ENCODE results near the gene ZNF787. TPM values are rescaled to one million over a fixed set of nuclear protein-coding genes. Genes with fewer than 3 reads are reported as not detected.

Gene ZNF787
- total and polyA plus RNA-seq, 2 of the 4 experiments (the other 2 are of a cell fraction) = 4.8 to 11.2 TPM

DNA sequence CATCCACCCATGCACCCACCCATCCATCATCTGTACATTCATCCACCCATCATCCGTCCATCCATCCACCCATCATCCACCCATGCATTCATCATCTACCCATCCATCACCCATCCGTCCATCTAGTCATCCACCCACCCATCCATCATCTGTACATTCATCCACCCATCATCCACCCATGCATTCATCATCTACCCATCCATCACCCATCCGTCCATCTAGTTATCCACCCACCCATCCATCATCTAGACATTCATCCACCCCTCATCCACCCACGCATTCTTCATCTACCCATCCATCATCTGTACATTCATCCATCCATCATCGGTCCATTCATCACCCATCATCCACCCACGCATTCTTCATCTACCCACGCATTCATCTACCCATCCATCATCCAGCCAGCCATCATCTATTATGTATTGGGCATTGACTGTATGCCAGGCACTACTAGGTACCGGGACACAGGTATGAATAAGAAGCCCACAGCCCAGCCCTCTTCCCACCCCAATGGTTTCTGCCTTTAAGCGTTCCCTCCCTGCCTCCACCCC lies 38.0 kb upstream of the ZNF787 start:
- no peak overlapping the region for H3K4ac ChIP-seq (ENCODE audit: low read depth, low read length)
- ChIA-PET CTCF (no interaction called here), POLR2A (ENCODE audit: unreplicated experiment) (no interaction called here)
- no TSS peak for BruUV-seq (replicated peaks)
- ATAC-seq (ENCODE audit: low read depth) = no peak
- no peak overlapping the region for H4K5ac ChIP-seq (ENCODE audit: low read depth, low read length)
- H4K8ac ChIP-seq (ENCODE audit: low read depth in 2 of 2, low read length in 2 of 2) = no peak overlapping the region
- dilution Hi-C loops (cut with HindIII; ENCODE audit: low sequenced_read_pairs, unreplicated experiment) = no loop called here
- H4K91ac ChIP-seq (ENCODE audit: insufficient read depth, low read depth, low read length) = no peak overlapping the region
- no peaks in the 10 kb centered on the region for H3K27me3 ChIP-seq (ENCODE audit: control insufficient read depth, insufficient read depth, low read length)
- in situ Hi-C loops (cut with MboI; ENCODE audit: low sequenced_read_pairs) = no loop called here
- H3K18ac ChIP-seq (ENCODE audit: low read depth, low read length) = no peak overlapping the region
- no peak overlapping the region for H2AK9ac ChIP-seq (replicated peaks; ENCODE audit: low read depth, low read length, poor library complexity)
- TF ChIP-seq NFE2L2 (IDR thresholded peaks at IDR 0.05; ENCODE audit: low read depth, low read length) (no peak), BHLHE40 (IDR thresholded peaks at IDR 0.05; ENCODE audit: low read depth, low read length) (no peak), MXI1 (IDR thresholded peaks at IDR 0.05; ENCODE audit: borderline replicate concordance, low read depth, low read length) (no peak), SMC3 (IDR thresholded peaks at IDR 0.05; ENCODE audit: low read depth, low read length) (no peak), CEBPB (IDR thresholded peaks at IDR 0.05; ENCODE audit: low read depth, low read length) (no peak), CHD1 (IDR thresholded peaks at IDR 0.05; ENCODE audit: low read depth, low read length) (no peak), RCOR1 (IDR thresholded peaks at IDR 0.05; ENCODE audit: insufficient replicate concordance, low read length) (no peak), RFX5 (IDR thresholded peaks at IDR 0.05; ENCODE audit: low read depth, low read length) (no peak), FOS (IDR thresholded peaks at IDR 0.05; ENCODE audit: low read depth, low read length) (no peak), MAZ (IDR thresholded peaks at IDR 0.05; ENCODE audit: borderline replicate concordance, low read depth, low read length) (no peak), POLR2A (IDR thresholded peaks at IDR 0.05; ENCODE audit: low read depth, low read length) (no peak), MAFK (IDR thresholded peaks at IDR 0.05; ENCODE audit: low read depth, low read length) (no peak), RAD21 (IDR thresholded peaks at IDR 0.05; ENCODE audit: low read length) (no peak)
- TF ChIP-seq, protein P1, sequence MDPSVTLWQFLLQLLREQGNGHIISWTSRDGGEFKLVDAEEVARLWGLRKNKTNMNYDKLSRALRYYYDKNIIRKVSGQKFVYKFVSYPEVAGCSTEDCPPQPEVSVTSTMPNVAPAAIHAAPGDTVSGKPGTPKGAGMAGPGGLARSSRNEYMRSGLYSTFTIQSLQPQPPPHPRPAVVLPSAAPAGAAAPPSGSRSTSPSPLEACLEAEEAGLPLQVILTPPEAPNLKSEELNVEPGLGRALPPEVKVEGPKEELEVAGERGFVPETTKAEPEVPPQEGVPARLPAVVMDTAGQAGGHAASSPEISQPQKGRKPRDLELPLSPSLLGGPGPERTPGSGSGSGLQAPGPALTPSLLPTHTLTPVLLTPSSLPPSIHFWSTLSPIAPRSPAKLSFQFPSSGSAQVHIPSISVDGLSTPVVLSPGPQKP (IDR thresholded peaks at IDR 0.05; ENCODE audit: borderline replicate concordance, low read depth, low read length) = no peak
- TF ChIP-seq, protein P2, sequence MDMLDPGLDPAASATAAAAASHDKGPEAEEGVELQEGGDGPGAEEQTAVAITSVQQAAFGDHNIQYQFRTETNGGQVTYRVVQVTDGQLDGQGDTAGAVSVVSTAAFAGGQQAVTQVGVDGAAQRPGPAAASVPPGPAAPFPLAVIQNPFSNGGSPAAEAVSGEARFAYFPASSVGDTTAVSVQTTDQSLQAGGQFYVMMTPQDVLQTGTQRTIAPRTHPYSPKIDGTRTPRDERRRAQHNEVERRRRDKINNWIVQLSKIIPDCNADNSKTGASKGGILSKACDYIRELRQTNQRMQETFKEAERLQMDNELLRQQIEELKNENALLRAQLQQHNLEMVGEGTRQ (IDR thresholded peaks at IDR 0.05; ENCODE audit: low read depth, low read length) = no peak
- TF ChIP-seq, protein P3, sequence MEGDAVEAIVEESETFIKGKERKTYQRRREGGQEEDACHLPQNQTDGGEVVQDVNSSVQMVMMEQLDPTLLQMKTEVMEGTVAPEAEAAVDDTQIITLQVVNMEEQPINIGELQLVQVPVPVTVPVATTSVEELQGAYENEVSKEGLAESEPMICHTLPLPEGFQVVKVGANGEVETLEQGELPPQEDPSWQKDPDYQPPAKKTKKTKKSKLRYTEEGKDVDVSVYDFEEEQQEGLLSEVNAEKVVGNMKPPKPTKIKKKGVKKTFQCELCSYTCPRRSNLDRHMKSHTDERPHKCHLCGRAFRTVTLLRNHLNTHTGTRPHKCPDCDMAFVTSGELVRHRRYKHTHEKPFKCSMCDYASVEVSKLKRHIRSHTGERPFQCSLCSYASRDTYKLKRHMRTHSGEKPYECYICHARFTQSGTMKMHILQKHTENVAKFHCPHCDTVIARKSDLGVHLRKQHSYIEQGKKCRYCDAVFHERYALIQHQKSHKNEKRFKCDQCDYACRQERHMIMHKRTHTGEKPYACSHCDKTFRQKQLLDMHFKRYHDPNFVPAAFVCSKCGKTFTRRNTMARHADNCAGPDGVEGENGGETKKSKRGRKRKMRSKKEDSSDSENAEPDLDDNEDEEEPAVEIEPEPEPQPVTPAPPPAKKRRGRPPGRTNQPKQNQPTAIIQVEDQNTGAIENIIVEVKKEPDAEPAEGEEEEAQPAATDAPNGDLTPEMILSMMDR (conservative IDR thresholded peaks at IDR 0.05; ENCODE audit: low read depth, low read length) = no peak
- H3K27ac ChIP-seq (ENCODE audit: insufficient read depth, low read length) = no peak overlapping the region
- H3K9ac ChIP-seq (ENCODE audit: low read depth, low read length) = no peak overlapping the region
- no peak for DNase-seq
- no peak overlapping the region for H3K4me2 ChIP-seq (ENCODE audit: low read depth, low read length)
- no peak overlapping the region for H3K23ac ChIP-seq (ENCODE audit: low read depth, low read length)
- H3K9me1 ChIP-seq (ENCODE audit: insufficient read depth, low read length) = no peaks in the 10 kb centered on the region; the same call in 1 of the 2 replicates
- 0 out of 2 replicates have a peak, but pooled peaks cover 8% of the 10 kb centered on the region for H4K20me1 ChIP-seq (ENCODE audit: insufficient read depth, low read length)
- no peak overlapping the region for H3K56ac ChIP-seq (ENCODE audit: extremely low read depth, insufficient read depth, low read length)
- H3K36me3 ChIP-seq (ENCODE audit: control insufficient read depth, insufficient read depth, low read length) = peaks cover 39% of the 10 kb centered on the region
- no peaks in the 10 kb centered on the region for H3K9me3 ChIP-seq (ENCODE audit: control insufficient read depth, insufficient read depth, low read length)
- H2BK15ac ChIP-seq (ENCODE audit: low read depth, low read length) = no peak overlapping the region
- 96 to 100% methylated on average over 4 to 7 of the region's 9 CpGs for WGBS, 2 experiments (ENCODE audit: extremely low coverage in 2 of 2, insufficient read length in 1 of 2)
- no peak overlapping the region for H2BK120ac ChIP-seq (ENCODE audit: low read depth, low read length)
- no peak overlapping the region for H2BK20ac ChIP-seq (ENCODE audit: low read depth, low read length)
- no peaks in the 10 kb centered on the region for H3K79me1 ChIP-seq (ENCODE audit: low read depth in 1 of 2, low read length in 2 of 2)
- H3K14ac ChIP-seq (replicated peaks; ENCODE audit: low read depth, low read length) = no peak overlapping the region
- H3K4me1 ChIP-seq (ENCODE audit: control insufficient read depth, insufficient read depth, low read length) = no peaks in the 10 kb centered on the region
- no peak overlapping the region for H2AK5ac ChIP-seq (ENCODE audit: low read depth, low read length)
- no peak overlapping the region for H2BK5ac ChIP-seq (ENCODE audit: low read depth, low read length, poor library complexity, severe bottlenecking)
- H2AFZ ChIP-seq (replicated peaks; ENCODE audit: low read length, poor library complexity) = no peak overlapping the region
- H3K4me3 ChIP-seq (ENCODE audit: insufficient read depth, low read depth, low read length) = no peak overlapping the region
- intact Hi-C loops (cut with micrococcal nuclease) = no loop called here

Measured in IMR-90 (cell line).